Midbrain (tissue), 1 donor: ENCODE data around the gene POLR1H.

Source experiments
- DNase-seq: peaks from one replicate; lab custom pipeline; 2025; lab: John Stamatoyannopoulos, UW

POLR1H gene

GRCh38 chr6:30062471-30063178, 1.6 kb downstream of the POLR1H start:
- no peak for DNase-seq

GRCh38 chr6:30063315-30063714, 2.2 kb downstream of the POLR1H start:
- no peak for DNase-seq

GRCh38 chr6:30066082-30066481, 5.0 kb downstream of the POLR1H start:
- DNase-seq = no peak

GRCh38 chr6:30066577-30067459, 5.8 kb downstream of the POLR1H start, which contains the start of gene PPP1R11:
Gene PPP1R11, plus strand, starts transcription at chr6:30067198. Its CDS starts 213 bp downstream, at chr6:30067411.
- DNase-seq = peak; percentile 99

GRCh38 chr6:30067460-30068139, 6.5 kb downstream of the POLR1H start:
- DNase-seq = no peak

GRCh38 chr6:30071081-30071818, 10.2 kb downstream of the POLR1H start:
- no peak for DNase-seq

GRCh38 chr6:30071858-30072257, 10.8 kb downstream of the POLR1H start:
- DNase-seq = no peak

- DNase-seq = no peak
Measured at GRCh38 chr6:30073489-30074235, 12.6 kb downstream of the POLR1H start.

- DNase-seq = no peak
Measured at GRCh38 chr6:30074331-30075093, 13.4 kb downstream of the POLR1H start.

DNA sequence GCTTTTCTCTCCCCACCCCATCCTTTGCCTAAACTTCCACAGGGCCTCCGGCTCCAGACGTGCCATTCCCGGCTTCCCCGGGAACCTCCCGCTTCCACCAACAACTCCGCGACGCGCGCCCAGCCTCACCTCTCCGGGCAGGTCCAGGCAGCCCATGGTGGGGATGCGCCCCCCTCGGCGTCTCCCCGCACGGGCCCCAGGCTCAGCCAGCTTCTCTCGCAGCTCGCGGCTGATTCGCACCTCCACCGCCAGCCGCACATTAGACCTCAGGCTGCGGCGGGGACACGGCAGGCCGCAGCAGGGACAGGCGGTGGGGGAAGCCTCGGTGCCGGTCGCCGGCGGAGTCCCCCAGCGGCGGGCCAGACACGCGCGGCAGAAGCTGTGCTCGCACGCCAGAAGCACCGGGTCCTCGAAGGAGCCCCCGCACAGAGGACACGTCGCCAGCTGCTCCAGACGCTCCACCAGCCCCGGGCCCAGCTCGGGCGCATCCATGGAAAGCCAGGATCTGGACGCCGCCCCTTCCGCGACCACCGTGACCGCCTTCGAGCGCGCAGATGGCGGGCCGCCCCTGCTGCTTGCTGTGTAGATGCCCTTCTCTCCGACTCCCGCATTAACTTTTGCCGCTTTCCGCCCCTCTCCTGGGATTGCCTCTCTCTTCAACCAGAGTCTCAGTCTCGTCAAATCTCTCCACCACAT, 14.2 kb downstream of the POLR1H start, which contains the start of gene RNF39:
TSS of gene RNF39 (minus strand) at position 676 of the 696 bp plus-strand sequence. CDS start at position 492, 184 bp downstream.
- DNase-seq = no peak

DNA sequence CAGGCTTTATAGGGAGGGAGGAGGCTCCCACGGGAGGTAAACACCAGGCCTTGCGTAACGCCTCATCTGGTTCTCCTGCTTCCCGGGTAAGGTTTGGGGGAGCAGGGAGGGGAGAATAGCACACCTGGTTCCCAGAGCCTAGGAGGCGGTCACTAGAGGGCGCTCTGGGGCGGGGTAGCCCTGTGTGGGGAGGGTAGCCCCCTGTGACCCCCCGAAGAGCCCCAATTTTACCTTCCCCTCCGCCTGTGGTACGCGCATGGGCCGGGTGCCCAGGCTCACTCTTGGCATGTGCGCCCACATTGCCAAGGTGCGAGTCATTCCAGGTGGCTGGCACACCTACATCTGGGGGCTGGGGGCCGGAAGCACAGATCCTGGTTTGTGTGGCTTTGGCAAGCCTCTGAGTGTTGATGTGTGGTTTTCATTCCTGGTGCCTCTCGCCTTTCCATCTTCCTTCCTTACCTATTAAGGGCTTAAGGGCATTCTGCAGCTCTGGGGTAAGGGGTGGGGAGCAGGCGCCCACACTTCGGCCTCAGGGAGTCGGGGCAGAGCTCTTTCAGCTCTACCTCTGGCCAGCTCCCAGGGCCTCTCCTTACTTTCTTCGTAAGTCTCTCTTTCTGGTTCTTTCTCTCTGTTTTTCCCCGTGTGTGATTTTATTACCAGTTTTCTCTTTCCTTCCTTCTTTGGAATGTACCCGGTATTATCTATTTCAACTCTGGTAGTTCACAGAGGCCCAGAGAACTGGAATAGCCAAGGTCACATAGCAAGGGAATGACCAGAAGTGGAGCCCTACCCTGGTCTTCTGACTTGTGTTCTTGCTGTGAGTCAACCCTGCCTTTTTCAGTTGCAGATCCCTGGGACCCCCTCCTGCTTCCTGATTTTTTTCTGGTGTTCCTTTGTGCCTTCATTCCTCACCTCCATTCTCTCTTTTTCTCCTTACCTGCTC, 15.0 kb downstream of the POLR1H start:
- DNase-seq = no peak

DNA sequence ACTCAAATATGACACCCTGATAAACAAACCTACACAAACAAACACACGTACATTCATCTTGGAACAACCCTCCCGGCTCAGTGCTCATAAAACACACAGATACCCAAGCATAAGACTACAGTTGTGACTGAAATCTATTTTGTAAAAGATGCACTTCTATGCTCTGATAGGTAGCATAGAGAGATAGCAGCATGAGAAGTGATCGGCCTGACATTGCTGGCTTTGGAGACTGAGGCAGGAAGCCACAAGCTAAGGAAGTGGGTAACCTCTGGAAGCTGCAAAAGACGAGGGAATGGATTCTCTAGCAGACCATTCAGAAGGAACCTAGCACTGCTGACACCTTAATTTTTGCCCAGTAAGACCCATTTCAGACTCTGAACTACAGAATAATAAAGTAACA, 16.2 kb downstream of the POLR1H start:
- DNase-seq = no peak

DNA sequence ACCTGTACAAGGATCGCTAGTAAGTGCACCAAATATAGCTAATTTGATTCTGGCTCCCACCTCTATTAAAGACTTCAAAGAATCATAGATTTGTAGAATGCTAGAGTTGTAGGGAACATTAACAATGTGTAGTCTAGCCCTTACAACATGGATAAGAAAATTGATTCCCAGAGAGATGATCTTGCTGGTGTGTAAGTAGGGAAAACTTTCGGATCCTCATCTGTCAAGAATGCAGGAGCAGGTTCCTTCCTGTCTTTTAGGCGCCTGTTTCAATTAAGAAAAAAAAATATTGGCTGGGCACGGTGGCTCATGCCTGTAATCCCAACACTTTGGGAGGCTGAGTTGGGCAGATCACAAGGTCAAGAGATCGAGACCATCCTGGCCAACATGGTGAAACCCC, 26.8 kb downstream of the POLR1H start:
- DNase-seq = no peak

GRCh38 chr6:30091577-30092381, 30.7 kb downstream of the POLR1H start:
- DNase-seq = no peak

DNA sequence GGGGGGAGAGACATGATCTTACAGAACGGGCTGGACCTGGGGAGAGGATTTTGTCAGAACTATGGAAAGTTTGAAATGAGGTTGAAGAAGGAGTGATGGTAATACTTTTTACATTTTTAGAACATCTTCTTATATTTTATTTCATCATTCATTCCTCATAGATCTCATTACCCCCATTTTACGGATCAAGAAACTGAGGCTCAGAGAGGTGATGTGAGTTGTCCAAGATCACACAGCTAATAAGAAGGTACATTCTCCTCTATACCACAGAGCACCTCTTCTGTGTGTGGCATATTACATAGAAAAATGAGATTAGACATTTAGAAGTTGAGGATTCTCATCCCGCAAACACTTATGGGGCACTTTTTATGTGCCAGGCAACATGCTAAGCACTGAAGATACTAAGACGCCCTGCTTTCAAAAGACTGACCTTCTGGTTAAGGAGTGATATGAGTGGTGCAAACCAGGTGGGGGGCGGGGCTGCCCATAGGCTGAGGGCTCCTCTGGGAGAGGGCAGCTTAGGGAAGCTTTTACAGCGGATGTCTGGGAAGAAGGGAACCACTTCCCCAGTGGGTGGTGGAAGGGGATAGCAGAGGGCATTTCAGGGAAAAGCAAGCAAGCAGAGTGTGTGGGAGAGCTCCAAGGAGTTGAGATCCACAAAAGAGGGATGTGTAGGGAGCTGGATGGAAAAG, 31.9 kb downstream of the POLR1H start:
- DNase-seq = no peak

GRCh38 chr6:30093951-30094661, 33.0 kb downstream of the POLR1H start:
- no peak for DNase-seq
